Hematopoietic multipotent progenitor cell treated with erythropoietin and hydrocortisone succinate and interleukin-3 and kit ligand, for 6 days (in vitro differentiated cells): ENCODE data around the gene CPM.

ENCODE experiments used
- DNase-seq: peaks from one replicate; pipeline ENCODE4 v3.0.0-alpha.2; 2015

CPM gene

GRCh38 chr12:68932961-68933893 lies at the start of gene CPM:
Gene CPM, minus strand, starts transcription at chr12:68933171. Its CDS starts 334 bp downstream, at chr12:68932837.
- DNase-seq, result peak; percentile 54

GRCh38 chr12:68981516-68981915 lies 48.5 kb upstream of the CPM start:
- no peak for DNase-seq

- no peak for DNase-seq
These were observed 47.7 kb upstream of the CPM start for GRCh38 chr12:68980476-68981212.

- peak; percentile 10 for DNase-seq
These were observed 45.7 kb upstream of the CPM start for GRCh38 chr12:68978678-68979077.

- no peak for DNase-seq
These were observed 45.1 kb upstream of the CPM start for GRCh38 chr12:68977909-68978610.

- DNase-seq, result no peak
These were observed 44.4 kb upstream of the CPM start for GRCh38 chr12:68977335-68977734.

GRCh38 chr12:68976395-68976841 lies 43.4 kb upstream of the CPM start:
- DNase-seq, result no peak

DNA sequence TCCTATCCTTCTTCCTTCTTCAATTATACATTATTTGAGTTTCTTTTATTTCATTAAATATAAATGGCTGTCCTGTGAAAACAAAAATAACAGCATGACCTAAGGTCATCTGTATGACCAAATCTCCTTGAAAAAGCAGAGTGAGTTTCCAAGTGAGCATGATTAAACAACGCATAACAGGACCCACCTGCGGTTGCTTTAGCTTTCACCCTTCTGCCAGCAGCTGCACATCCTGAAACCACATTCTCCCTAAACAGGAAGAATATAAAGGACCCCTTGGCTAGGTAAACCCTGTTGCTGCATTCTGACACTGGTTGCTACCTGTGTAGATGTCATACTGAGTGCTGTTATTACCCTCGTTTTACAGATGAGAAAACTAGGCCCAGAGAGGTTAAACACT lies 42.8 kb upstream of the CPM start:
- DNase-seq, result no peak

DNA sequence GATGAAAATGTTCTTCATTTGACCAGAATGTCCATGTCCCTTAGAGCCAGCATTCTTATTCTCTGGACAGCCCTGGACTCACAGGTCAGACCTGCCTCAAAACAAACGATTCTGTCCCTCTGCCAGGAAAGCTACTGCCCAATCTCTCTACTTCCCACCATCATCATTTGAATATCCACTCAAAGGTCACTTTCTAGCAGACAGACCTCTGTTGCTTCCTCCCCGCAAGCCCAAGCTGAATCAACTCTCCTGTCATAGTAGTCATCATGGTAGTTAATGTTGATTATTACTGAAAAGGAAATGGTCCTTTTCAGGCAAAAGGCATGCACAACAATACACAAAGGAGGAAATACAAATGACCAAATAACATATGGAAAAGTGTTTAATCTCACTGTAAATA lies 39.6 kb upstream of the CPM start:
- no peak for DNase-seq

DNA sequence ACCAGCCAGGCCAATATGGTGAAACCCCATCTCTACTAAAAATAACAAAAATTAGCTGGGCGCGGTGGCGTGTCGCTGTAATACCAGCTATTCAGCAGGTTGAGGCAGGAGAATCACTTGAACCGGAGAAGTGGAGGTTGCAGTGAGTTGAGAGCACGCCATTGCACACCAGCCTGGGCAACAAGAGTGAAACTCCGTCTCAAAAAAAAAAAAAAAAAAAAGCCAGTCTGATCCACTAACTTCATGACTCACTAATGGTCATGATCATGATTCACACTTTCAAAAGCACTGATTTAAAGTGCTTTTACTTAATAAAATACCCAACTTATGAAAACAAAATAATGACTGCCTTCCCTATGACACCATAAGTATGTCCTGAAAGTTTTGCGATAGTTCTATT lies 38.4 kb upstream of the CPM start:
- DNase-seq, result no peak

DNA sequence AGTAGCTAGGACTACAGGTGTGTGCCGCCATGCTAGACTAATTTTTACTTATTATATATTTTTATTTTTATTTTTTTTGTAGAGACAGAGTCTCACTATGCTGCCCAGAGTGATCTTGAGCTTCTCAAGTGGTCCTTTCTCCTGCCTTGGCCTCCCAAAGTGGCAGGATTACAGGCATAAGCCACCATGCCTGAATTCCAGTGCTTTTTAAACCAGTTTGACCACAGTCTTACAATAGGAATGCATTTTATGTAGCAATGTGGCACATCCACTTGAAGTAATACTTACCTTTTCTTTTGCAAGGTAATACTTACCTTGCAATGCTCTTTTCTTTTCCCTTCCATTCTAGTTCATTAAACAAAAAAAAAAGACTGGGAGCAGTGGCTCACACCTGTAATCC lies 38.0 kb upstream of the CPM start:
- no peak for DNase-seq

DNA sequence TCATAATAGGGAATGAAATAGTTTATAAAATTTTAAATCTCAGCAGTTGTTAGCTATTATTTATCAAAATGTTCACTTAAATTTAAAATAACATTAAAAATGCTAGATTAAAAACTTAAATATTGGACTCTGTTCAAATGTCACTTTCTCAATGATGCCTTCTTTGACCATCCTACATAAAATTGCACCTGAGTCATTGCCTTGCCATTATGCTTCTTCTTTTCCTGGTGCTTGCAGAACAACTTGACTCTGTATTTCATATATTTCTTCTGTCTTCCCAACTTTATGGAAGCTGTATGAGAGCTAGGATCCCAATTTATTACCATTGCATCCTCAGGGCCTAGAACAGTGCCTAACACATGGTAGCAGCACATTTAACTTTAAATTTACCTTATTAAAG lies 37.3 kb upstream of the CPM start:
- DNase-seq, result no peak

DNA sequence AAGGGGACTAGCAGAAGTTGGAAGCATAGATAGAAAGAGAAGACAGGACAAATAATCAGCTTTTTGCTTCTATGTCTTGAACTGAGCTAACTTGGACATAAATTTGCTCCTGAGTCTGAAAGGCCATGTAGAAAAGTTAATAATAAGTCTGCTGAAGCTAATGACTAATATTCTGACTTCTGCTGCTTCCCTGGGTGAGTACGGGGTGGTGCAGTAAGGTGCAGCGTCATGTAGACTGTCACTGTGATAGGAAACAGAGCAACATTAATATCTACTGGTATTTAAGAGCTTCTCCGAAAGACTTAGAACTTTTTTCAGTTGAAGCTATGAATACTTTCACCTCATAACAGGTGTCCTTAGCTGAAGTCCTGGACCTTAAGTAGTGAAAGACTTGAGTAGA lies 34.1 kb upstream of the CPM start:
- no peak for DNase-seq

- no peak for DNase-seq
These were observed 31.1 kb upstream of the CPM start for GRCh38 chr12:68963856-68964745.

- peak; percentile 60 for DNase-seq
These were observed 30.2 kb upstream of the CPM start for GRCh38 chr12:68962877-68963855.

- DNase-seq, result no peak
These were observed 27.0 kb upstream of the CPM start for GRCh38 chr12:68959891-68960464.

DNA sequence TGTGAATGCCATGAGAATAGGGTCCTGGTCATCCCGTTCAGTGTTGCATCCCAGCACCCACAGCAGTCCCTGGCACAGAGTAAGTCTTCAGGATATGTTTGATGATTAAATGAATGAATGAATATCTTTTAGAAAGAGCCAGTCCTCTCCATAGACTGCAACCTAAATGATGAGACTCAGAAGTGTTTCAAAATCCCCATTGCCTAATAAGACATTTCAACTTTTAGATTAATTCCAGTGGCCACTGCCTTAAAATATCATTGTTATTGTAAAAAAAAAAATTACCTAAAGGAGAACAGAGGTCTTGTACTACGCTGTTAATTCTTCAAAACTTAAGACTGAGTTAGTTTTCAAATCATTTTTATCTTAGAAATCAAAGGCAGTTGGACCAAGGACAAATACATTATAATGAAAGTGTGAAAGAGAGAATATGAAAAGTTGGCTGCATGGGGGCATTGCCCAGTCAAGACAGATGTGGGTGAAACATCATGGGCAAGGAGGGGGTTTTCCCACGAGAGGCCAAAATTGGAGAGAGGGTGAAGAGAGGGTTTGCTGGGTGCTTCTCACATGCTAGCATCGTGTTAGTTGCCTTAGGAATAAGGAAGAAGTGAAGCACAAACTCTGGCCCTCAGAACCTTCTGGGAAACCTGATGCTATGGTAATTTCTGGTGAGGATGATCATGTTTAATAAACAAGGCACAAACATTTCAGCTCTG lies 26.3 kb upstream of the CPM start:
- DNase-seq, result no peak

DNA sequence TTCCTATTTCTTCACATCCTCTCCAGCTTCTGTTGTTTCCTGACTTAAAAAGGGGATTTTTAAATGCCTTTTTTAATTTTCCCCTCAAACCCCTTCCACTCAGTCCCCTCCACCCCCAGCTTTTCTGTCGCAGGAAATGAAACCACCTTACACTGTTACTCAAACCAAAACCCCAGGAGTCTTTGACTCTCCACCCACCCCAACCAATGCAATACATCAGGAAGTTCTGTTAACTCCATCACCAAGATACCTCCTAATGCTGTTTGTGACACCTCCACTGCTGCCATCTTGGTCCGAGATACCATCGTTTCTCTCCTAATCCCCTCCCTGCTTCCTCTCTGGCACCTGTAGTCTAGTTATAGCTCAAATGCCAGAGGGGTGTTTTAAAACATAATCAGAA lies 25.4 kb upstream of the CPM start:
- DNase-seq, result no peak

DNA sequence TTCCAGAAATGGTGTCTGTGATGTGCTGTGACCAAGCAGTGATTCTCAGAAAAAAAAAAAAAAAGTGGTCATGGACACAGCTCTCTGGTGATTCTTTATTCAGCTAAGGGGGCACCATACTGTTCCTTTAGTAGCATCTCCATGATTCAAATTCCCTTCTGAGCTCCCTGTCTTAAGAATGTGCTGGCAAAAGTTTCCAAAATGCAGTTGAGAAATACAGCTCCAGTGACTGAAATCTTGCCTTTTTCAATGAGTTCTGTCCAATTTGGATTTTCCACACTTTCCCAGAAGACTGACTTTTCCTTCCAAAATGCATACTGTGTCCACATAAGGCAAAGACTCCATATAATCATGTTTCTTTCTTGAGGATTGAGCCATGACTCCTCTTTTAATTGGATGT lies 24.3 kb upstream of the CPM start:
- DNase-seq, result no peak

- DNase-seq, result no peak
These were observed 23.5 kb upstream of the CPM start for GRCh38 chr12:68956466-68956865.
